Measurements from ENCODE around the gene SOWAHA.

SOWAHA gene

DNA sequence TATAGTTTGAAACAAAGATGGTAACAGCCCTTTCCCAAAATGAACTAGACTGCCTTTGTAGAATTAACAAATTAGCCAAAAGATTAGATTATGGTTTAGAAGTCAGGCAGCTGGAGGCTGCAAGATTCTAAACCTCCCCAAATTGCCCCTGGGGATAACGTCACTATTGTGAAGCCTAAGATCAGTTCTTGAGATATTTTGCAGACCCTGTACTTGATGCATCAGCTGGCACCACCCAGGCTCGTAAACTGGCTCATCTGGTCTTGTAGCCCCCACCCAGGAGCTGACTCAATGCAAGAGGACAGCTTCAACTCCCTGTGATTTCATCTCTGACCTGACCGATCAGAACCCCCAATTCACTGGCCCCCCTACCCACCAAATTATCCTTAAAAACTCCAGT lies 4.2 kb upstream of the SOWAHA start:
- Mint-ChIP-seq H3K27me3 (peaks cover 55% of the 10 kb centered on the region), H3K36me3 (ENCODE audit: low read depth) (no peaks in the 10 kb centered on the region), H3K9me3 (no peaks in the 10 kb centered on the region), H3K4me3 (no peak overlapping the region), H3K27ac (no peak overlapping the region), H3K4me1 (peaks cover 4% of the 10 kb centered on the region)
- DNase-seq (no peak), ATAC-seq (no peak)

GRCh38 chr5:132810605-132811004 lies 2.5 kb upstream of the SOWAHA start:
- Mint-ChIP-seq H3K4me3 (no peak overlapping the region), H3K36me3 (ENCODE audit: low read depth) (no peaks in the 10 kb centered on the region), H3K27me3 (peaks cover 54% of the 10 kb centered on the region), H3K27ac (no peak overlapping the region), H3K4me1 (peaks cover 4% of the 10 kb centered on the region), H3K9me3 (no peaks in the 10 kb centered on the region)
- DNase-seq (no peak), ATAC-seq (no peak)

GRCh38 chr5:132812123-132812765 lies 858 bp upstream of the SOWAHA start:
- no peak overlapping the region for H3K27ac Mint-ChIP-seq
- H3K4me1 Mint-ChIP-seq, result peaks cover 4% of the 10 kb centered on the region
- ATAC-seq, result no peak
- DNase-seq, result no peak
- peak overlapping the region; percentile 63 for H3K4me3 Mint-ChIP-seq
- no peaks in the 10 kb centered on the region for H3K36me3 Mint-ChIP-seq (ENCODE audit: low read depth)
- H3K9me3 Mint-ChIP-seq, result no peaks in the 10 kb centered on the region
- H3K27me3 Mint-ChIP-seq, result peaks cover 55% of the 10 kb centered on the region

DNA sequence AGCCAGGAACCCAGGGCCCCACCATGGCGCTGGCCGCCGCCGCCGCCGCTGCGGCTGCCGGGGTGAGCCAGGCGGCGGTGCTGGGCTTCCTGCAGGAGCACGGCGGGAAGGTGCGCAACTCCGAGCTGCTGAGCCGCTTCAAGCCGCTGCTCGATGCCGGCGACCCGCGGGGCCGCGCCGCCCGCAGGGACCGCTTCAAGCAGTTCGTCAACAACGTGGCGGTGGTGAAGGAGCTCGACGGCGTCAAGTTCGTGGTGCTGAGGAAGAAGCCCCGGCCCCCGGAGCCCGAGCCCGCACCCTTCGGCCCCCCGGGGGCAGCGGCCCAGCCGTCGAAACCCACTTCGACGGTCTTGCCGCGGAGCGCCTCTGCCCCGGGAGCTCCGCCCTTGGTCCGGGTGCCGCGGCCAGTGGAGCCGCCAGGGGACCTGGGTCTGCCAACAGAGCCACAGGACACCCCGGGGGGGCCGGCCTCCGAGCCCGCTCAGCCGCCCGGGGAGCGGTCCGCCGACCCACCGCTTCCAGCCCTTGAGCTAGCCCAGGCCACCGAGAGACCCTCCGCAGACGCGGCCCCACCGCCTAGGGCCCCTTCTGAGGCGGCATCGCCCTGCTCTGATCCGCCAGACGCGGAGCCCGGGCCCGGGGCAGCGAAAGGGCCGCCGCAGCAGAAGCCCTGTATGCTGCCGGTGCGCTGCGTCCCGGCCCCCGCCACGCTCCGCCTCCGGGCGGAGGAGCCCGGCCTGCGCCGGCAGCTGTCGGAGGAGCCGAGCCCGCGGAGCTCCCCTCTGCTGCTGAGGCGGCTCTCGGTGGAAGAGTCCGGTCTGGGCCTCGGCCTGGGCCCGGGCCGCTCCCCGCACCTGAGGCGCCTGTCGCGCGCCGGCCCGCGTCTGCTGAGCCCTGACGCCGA lies 749 bp downstream of the SOWAHA start:
- no peak overlapping the region for H3K4me3 Mint-ChIP-seq
- no peak overlapping the region for H3K27ac Mint-ChIP-seq
- H3K27me3 Mint-ChIP-seq, result peaks cover 52% of the 10 kb centered on the region
- ATAC-seq (peak; percentile 56), DNase-seq (no peak)
- no peaks in the 10 kb centered on the region for H3K36me3 Mint-ChIP-seq (ENCODE audit: low read depth)
- no peaks in the 10 kb centered on the region for H3K9me3 Mint-ChIP-seq
- H3K4me1 Mint-ChIP-seq, result peaks cover 4% of the 10 kb centered on the region

DNA sequence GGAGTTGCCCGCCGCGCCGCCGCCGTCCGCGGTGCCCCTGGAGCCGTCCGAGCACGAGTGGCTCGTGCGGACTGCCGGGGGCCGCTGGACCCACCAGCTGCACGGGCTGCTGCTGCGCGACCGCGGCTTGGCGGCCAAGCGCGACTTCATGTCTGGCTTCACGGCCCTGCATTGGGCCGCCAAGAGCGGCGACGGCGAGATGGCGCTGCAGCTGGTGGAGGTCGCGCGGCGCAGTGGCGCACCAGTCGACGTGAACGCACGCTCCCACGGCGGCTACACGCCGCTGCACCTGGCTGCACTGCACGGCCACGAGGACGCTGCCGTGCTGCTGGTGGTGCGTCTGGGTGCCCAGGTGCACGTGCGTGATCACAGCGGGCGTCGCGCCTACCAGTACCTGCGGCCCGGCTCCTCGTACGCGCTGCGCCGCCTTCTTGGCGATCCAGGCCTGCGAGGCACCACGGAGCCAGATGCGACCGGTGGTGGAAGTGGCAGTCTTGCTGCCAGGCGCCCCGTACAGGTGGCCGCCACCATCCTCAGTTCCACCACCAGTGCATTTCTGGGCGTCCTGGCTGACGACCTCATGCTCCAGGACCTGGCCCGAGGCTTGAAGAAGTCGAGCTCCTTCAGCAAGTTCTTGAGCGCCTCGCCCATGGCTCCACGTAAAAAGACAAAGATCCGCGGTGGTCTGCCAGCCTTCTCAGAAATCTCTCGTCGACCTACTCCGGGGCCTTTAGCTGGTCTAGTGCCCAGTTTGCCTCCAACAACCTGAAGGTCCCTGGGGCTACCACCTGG lies 1.6 kb downstream of the SOWAHA start:
- DNase-seq (no peak), ATAC-seq (no peak)
- H3K27ac Mint-ChIP-seq, result no peak overlapping the region
- peaks cover 9% of the 10 kb centered on the region for H3K4me1 Mint-ChIP-seq
- H3K36me3 Mint-ChIP-seq (ENCODE audit: low read depth), result no peaks in the 10 kb centered on the region
- H3K4me3 Mint-ChIP-seq, result no peak overlapping the region
- H3K9me3 Mint-ChIP-seq, result no peaks in the 10 kb centered on the region
- peaks cover 54% of the 10 kb centered on the region for H3K27me3 Mint-ChIP-seq

GRCh38 chr5:132815454-132815853 lies 2.4 kb downstream of the SOWAHA start:
- no peak for DNase-seq
- peaks cover 53% of the 10 kb centered on the region for H3K27me3 Mint-ChIP-seq
- H3K4me1 Mint-ChIP-seq, result peaks cover 15% of the 10 kb centered on the region
- no peak for ATAC-seq
- H3K9me3 Mint-ChIP-seq, result no peaks in the 10 kb centered on the region
- no peaks in the 10 kb centered on the region for H3K36me3 Mint-ChIP-seq (ENCODE audit: low read depth)
- H3K4me3 Mint-ChIP-seq, result no peak overlapping the region
- no peak overlapping the region for H3K27ac Mint-ChIP-seq

- no peak overlapping the region for H3K27ac Mint-ChIP-seq
- H3K4me1 Mint-ChIP-seq, result peaks cover 16% of the 10 kb centered on the region
- H3K36me3 Mint-ChIP-seq (ENCODE audit: low read depth), result no peaks in the 10 kb centered on the region
- H3K9me3 Mint-ChIP-seq, result no peaks in the 10 kb centered on the region
- no peak for DNase-seq
- no peak for ATAC-seq
- no peak overlapping the region for H3K4me3 Mint-ChIP-seq
- peaks cover 48% of the 10 kb centered on the region for H3K27me3 Mint-ChIP-seq
These were observed 3.0 kb downstream of the SOWAHA start for GRCh38 chr5:132816083-132816482.

- Mint-ChIP-seq H3K9me3 (no peaks in the 10 kb centered on the region), H3K4me1 (peaks cover 16% of the 10 kb centered on the region), H3K36me3 (ENCODE audit: low read depth) (no peaks in the 10 kb centered on the region), H3K4me3 (no peak overlapping the region), H3K27ac (no peak overlapping the region), H3K27me3 (peaks cover 46% of the 10 kb centered on the region)
- ATAC-seq (no peak), DNase-seq (no peak)
These were observed 3.5 kb downstream of the SOWAHA start for GRCh38 chr5:132816554-132816953.

GRCh38 chr5:132817011-132817410 lies 3.9 kb downstream of the SOWAHA start:
- Mint-ChIP-seq H3K27me3 (peaks cover 44% of the 10 kb centered on the region), H3K36me3 (ENCODE audit: low read depth) (no peaks in the 10 kb centered on the region), H3K4me3 (no peak overlapping the region), H3K4me1 (peaks cover 16% of the 10 kb centered on the region), H3K9me3 (no peaks in the 10 kb centered on the region), H3K27ac (no peak overlapping the region)
- DNase-seq (no peak), ATAC-seq (no peak)

- Mint-ChIP-seq H3K36me3 (ENCODE audit: low read depth) (no peaks in the 10 kb centered on the region), H3K4me1 (peaks cover 11% of the 10 kb centered on the region), H3K4me3 (peak overlapping the region; percentile 60), H3K27me3 (peaks cover 47% of the 10 kb centered on the region), H3K9me3 (no peaks in the 10 kb centered on the region), H3K27ac (no peak overlapping the region)
- ATAC-seq (no peak), DNase-seq (no peak)
These were observed 6.4 kb downstream of the SOWAHA start for GRCh38 chr5:132819468-132819867.

- ATAC-seq, result peak; percentile 90
- Mint-ChIP-seq H3K27me3 (peaks cover 50% of the 10 kb centered on the region), H3K4me1 (peaks cover 11% of the 10 kb centered on the region), H3K4me3 (peak overlapping the region; percentile 34), H3K36me3 (ENCODE audit: low read depth) (no peaks in the 10 kb centered on the region), H3K27ac (no peak overlapping the region), H3K9me3 (no peaks in the 10 kb centered on the region)
- DNase-seq, result peak; percentile 94
These were observed 7.2 kb downstream of the SOWAHA start for GRCh38 chr5:132820162-132820754.

DNA sequence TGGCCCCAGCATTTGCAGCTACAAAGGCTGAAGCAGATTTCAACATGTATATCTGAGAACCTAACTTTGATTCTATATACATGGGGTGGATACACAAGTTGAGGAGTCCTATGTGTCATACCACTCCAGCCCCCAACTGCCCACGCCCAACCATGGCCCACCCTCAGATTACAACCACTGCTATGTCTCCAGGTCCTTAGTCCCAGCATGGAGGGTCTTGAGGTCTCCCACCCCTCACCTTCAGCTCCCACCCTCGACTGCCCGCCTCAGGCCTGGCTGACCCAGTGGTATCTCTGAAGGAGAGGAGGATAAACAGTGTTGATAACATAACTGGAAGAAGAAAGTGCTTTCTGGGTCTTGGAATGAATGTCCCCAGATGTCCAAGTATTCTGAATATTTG lies 8.2 kb downstream of the SOWAHA start:
- ATAC-seq (no peak), DNase-seq (no peak)
- peaks cover 52% of the 10 kb centered on the region for H3K27me3 Mint-ChIP-seq
- H3K4me1 Mint-ChIP-seq, result peaks cover 11% of the 10 kb centered on the region
- no peaks in the 10 kb centered on the region for H3K36me3 Mint-ChIP-seq (ENCODE audit: low read depth)
- H3K27ac Mint-ChIP-seq, result no peak overlapping the region
- H3K4me3 Mint-ChIP-seq, result no peak overlapping the region
- no peaks in the 10 kb centered on the region for H3K9me3 Mint-ChIP-seq

DNA sequence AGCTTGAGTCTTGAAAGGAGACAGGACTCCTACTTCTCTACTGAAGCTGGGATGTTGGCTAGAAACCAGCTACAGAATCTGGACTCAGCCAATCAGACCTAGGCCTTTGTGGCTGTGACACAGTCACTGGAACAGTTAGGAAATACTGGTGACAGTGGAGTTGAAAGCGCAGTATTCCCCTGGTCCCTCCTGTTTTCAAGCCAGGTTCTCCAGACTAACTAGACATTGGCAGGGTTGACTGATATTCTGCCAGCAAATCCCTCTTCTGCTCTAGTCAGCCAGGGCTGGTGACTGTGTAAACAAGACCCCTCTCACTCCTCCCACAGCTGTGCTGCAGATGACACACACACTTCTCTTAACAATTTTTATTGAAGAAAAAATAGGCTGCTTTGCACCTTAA lies 8.7 kb downstream of the SOWAHA start:
- Mint-ChIP-seq H3K4me1 (peaks cover 11% of the 10 kb centered on the region), H3K27ac (no peak overlapping the region), H3K36me3 (ENCODE audit: low read depth) (no peaks in the 10 kb centered on the region), H3K4me3 (no peak overlapping the region), H3K27me3 (peaks cover 56% of the 10 kb centered on the region), H3K9me3 (no peaks in the 10 kb centered on the region)
- ATAC-seq (no peak), DNase-seq (no peak)

GRCh38 chr5:132822650-132823480 lies 9.8 kb downstream of the SOWAHA start:
- H3K4me3 Mint-ChIP-seq, result no peak overlapping the region
- H3K27ac Mint-ChIP-seq, result no peak overlapping the region
- H3K27me3 Mint-ChIP-seq, result peaks cover 66% of the 10 kb centered on the region
- H3K36me3 Mint-ChIP-seq (ENCODE audit: low read depth), result no peaks in the 10 kb centered on the region
- DNase-seq, result no peak
- peaks cover 11% of the 10 kb centered on the region for H3K4me1 Mint-ChIP-seq
- H3K9me3 Mint-ChIP-seq, result no peaks in the 10 kb centered on the region
- ATAC-seq, result peak; percentile 8
